Erythroblast (primary cell): Measurements from ENCODE around the gene TMEM202.
"Not testable (repeated sequence)": the region's sequence is repeated elsewhere in the genome, so short reads cannot be mapped to it uniquely, and the experiment has no call there.

ENCODE experiments used
- GATA1 ChIP-seq: IDR thresholded peaks from 2 replicates; pipeline ENCODE4 v1.6.1; 2011; ENCODE audit warnings: low read depth, mild to moderate bottlenecking, control low read depth, low read length, moderate library complexity
- POLR2A ChIP-seq: IDR thresholded peaks from 2 replicates; pipeline ENCODE4 v1.6.1; 2011; ENCODE audit warnings: mild to moderate bottlenecking, low read length

DNA sequence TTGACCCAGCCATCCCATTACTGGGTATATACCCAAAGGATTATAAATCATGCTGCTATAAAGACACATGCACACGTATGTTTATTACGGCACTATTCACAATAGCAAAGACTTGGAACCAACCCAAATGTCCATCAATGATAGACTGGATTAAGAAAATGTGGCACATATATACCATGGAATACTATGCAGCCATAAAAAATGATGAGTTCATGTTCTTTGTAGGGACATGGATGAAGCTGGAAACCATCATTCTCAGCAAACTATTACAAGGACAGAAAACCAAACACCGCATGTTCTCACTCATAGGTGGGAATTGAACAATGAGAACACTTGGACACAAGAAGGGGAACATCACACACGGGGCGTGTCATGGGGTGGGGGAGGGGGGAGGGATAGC, 44.7 kb downstream of the TMEM202 start:
- not testable (repeated sequence) for TF ChIP-seq POLR2A, GATA1
